Ovary (tissue), 9 donors: Measurements from ENCODE around the gene RAF1. TPM values are rescaled to one million over a fixed set of nuclear protein-coding genes. Genes with fewer than 3 reads are reported as not detected.
"Not testable (repeated sequence)": the region's sequence is repeated elsewhere in the genome, so short reads cannot be mapped to it uniquely, and the experiment has no call there.

Experiments
- DNase-seq, 5 donors: peaks; one replicate each; pipeline ENCODE4 v3.0.0-alpha.2; 2019 to 2020
- H3K27ac ChIP-seq, 2 donors: fragments of 200-600 bp; one replicate each; pipeline versions ENCODE4 v1.5.1 to v1.8.0; 2019 to 2022
- H3K27me3 ChIP-seq: fragments of 200-600 bp; one replicate; pipeline ENCODE4 v1.8.0; 2022
- H3K36me3 ChIP-seq: fragments of 200-600 bp; sonication (generic); one replicate; pipeline ENCODE4 v1.5.1; 2019
- H3K4me1 ChIP-seq: one replicate; pipeline ENCODE4 v1.8.1; 2013; ENCODE audit warnings: mild to moderate bottlenecking, moderate library complexity; ENCODE audit not compliant: insufficient read depth
- H3K4me3 ChIP-seq: fragments of 200-600 bp; sonication (generic); one replicate; pipeline ENCODE4 v1.5.1; 2017
- H3K9me3 ChIP-seq, 2 donors: fragments of 200-600 bp in 1 of 2; sonication (generic) in 1 of 2; one replicate each; pipeline versions ENCODE4 v1.5.1 to v1.8.1; 2013 to 2019; ENCODE audit warnings: mild to moderate bottlenecking in 1 of 2, moderate library complexity in 1 of 2
- EP300 ChIP-seq: sonication (generic); formaldehyde crosslinking; IDR thresholded peaks from one replicate; pipeline ENCODE4 v1.6.1; 2017; ENCODE audit warnings: antibody characterized with exemption
- POLR2A ChIP-seq: fragments of 450-650 bp; IDR thresholded peaks from one replicate; pipeline ENCODE4 v1.6.1; 2017; ENCODE audit warnings: antibody characterized with exemption, mild to moderate bottlenecking, moderate library complexity
- WGBS, 3 donors: extraction: QIAGEN DNeasy Blood & Tissue Kit in 1 of 3; methylation state at CpG; one replicate each; pipeline versions ENCODE4 v1.1.5 to v1.1.7; 2013 to 2017; 5-methylcytosine and 5-hydroxymethylcytosine counted together
- intact Hi-C, 4 donors: fragments of 100-400 bp; cut with DNase I; formaldehyde crosslinking; loops; one replicate each; pipeline versions ENCODE4 v1.11.0 to v1.15.1; 2022 to 2023
- polyA plus RNA-seq, 2 donors: library from polyadenylated mRNA; stranded (reverse); fragments of 200-250 nt in 1 of 2; fragments of 350-450 nt in 1 of 2; fragmentation: Illumina TruSeq in 1 of 2; extraction: RNeasy Lipid Tissue Mini Kit (QIAGEN cat#74804) in 1 of 2; gene quantifications; one replicate each; pipeline ENCODE4 v1.2.3, GENCODE V29; 2013 to 2014
- total RNA-seq, 7 donors: library from RNA; depleted of rRNA in 2 of 7; stranded (reverse); fragments of >200 nt in 2 of 7; fragmentation: NEBNext Ultra II Directional in 3 of 7; extraction: Animal tissue kit (Norgen Biotek cat#: 25700) in 3 of 7; gene quantifications; one replicate each; pipeline versions ENCODE4 v1.1.0 to v1.2.4, GENCODE V29; 2016 to 2023
- TF ChIP-seq, protein P1 (sequence below), 3 donors: fragments of 450-650 bp in 2 of 3; fragments of 200-600 bp in 1 of 3; IDR thresholded peaks; one replicate each; pipeline versions ENCODE4 v1.5.1 to v1.8.0; 2016 to 2022; ENCODE audit warnings: antibody characterized with exemption in 3 of 3, mild to moderate bottlenecking in 1 of 3
- donor health status: DM: no; HTN: no; CAD: no; lungs with moderate emphysema.
- donor health status: DM: no; HTN: no; CAD: no.
- donor health status: Bipolar disorder and iron deficiency.
- donor health status: DM: yes; HTN: yes; CAD: no.
- donor health status: DM: no; HTN: no; CAD: no.
- donor health status: DM: yes; HTN: yes; CAD: no.

RAF1 gene
- total and polyA plus RNA-seq, 9 donors = 62.1 to 106 (median 78.8) TPM

- H3K4me1 ChIP-seq = peaks cover 19% of the 10 kb centered on the region
- no peak overlapping the region for H3K27ac ChIP-seq
- no peak for TF ChIP-seq EP300
- TF ChIP-seq, protein P1, sequence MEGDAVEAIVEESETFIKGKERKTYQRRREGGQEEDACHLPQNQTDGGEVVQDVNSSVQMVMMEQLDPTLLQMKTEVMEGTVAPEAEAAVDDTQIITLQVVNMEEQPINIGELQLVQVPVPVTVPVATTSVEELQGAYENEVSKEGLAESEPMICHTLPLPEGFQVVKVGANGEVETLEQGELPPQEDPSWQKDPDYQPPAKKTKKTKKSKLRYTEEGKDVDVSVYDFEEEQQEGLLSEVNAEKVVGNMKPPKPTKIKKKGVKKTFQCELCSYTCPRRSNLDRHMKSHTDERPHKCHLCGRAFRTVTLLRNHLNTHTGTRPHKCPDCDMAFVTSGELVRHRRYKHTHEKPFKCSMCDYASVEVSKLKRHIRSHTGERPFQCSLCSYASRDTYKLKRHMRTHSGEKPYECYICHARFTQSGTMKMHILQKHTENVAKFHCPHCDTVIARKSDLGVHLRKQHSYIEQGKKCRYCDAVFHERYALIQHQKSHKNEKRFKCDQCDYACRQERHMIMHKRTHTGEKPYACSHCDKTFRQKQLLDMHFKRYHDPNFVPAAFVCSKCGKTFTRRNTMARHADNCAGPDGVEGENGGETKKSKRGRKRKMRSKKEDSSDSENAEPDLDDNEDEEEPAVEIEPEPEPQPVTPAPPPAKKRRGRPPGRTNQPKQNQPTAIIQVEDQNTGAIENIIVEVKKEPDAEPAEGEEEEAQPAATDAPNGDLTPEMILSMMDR (IDR thresholded peaks at IDR 0.05) = no peak
- no peak for TF ChIP-seq POLR2A
- WGBS, 3 donors = 12 to 20% (median 12%) methylated on average over 6 of the region's 6 CpGs
- H3K9me3 ChIP-seq = no peaks in the 10 kb centered on the region
- no peaks in the 10 kb centered on the region for H3K36me3 ChIP-seq
- intact Hi-C loops = no loop called here
- H3K27me3 ChIP-seq = no peaks in the 10 kb centered on the region
- DNase-seq = no peak
- H3K4me3 ChIP-seq = no peak overlapping the region
These were observed 19.5 kb downstream of the RAF1 start for GRCh38 chr3:12644331-12644937.

DNA sequence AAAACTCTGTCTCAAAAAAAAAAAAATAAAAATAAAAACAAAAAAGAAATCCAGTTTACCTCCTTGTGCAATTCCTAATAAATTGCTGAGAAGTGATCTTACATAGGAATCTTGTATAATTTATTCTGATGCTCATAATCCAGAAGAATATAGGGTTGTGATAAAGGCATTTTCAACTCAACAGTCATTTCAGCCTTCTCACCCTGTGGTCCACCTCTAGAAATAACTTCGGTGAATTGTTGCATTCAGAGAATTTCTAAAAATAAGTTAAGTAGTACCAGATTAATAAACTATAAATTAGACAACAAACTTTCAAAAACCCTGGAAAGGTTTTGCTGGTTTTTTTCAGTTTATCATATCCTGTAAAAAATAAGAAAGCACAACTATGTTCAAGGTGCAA is 20.2 kb downstream of the RAF1 start:
- no peak overlapping the region for H3K27ac ChIP-seq
- DNase-seq = no peak
- H3K4me1 ChIP-seq = peaks cover 19% of the 10 kb centered on the region
- TF ChIP-seq, protein P1 (IDR thresholded peaks at IDR 0.05) = no peak
- TF ChIP-seq EP300 (no peak), POLR2A (no peak)
- no peak overlapping the region for H3K4me3 ChIP-seq
- H3K9me3 ChIP-seq = no peaks in the 10 kb centered on the region
- intact Hi-C loops = no loop called here
- H3K36me3 ChIP-seq = no peaks in the 10 kb centered on the region
- 0 to 2% (median 0%) methylated on average over 1 of the region's 1 CpG for WGBS, 3 donors
- no peaks in the 10 kb centered on the region for H3K27me3 ChIP-seq

DNA sequence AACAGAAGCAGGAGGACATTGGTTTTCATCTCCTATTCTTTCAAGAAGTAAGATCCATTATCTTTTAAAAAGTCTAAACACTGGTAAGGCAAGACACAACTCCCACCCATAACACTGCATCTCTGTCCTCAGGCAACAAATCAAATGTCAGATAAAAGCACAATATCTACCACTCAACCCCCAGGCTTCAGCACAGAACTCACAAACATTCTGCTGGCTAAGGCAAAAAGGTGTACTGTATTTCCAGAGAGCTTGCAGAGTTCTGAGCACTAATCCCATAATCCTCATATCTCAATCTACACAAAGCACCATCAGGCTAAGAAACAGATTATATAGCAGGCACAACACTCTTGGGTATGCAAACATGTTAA is 20.9 kb downstream of the RAF1 start:
- Histone ChIP-seq H3K4me3 (no peak overlapping the region), H3K9me3 (no peaks in the 10 kb centered on the region), H3K4me1 (peaks cover 18% of the 10 kb centered on the region), H3K36me3 (no peaks in the 10 kb centered on the region), H3K27me3 (no peaks in the 10 kb centered on the region), H3K27ac (no peak overlapping the region)
- DNase-seq = no peak
- intact Hi-C loops = no loop called here
- no peak for TF ChIP-seq POLR2A
- TF ChIP-seq, protein P1 (IDR thresholded peaks at IDR 0.05) = no peak
- TF ChIP-seq EP300 = no peak

DNA sequence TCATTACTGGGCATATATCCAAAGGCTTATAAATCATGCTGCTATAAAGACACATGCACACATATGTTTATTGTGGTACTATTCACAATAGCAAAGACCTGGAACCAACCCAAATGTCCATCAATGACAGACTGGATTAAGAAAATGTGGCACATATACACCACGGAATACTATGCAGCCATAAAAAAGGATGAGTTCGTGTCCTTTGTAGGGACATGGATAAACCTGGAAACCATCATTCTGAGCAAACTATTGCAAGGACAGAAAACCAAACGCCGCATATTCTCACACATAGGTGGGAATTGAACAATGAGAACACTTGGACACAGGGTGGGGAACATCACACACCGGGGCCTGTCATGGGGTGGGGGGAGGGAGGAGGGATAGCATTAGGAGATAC is 23.1 kb downstream of the RAF1 start:
- H3K36me3 ChIP-seq, H3K9me3 ChIP-seq, H3K27ac ChIP-seq, H3K4me3 ChIP-seq, H3K27me3 ChIP-seq, DNase-seq, intact Hi-C loops: not testable (repeated sequence)
- peaks cover 16% of the 10 kb centered on the region for H3K4me1 ChIP-seq
- WGBS, 3 donors = 91 to 97% (median 92%) methylated on average over 5 of the region's 5 CpGs

- Histone ChIP-seq H3K27ac (no peak overlapping the region), H3K4me3 (no peak overlapping the region), H3K9me3 (no peaks in the 10 kb centered on the region), H3K36me3 (no peaks in the 10 kb centered on the region), H3K27me3 (no peaks in the 10 kb centered on the region), H3K4me1 (peaks cover 12% of the 10 kb centered on the region)
- no peak for TF ChIP-seq EP300
- TF ChIP-seq, protein P1 (IDR thresholded peaks at IDR 0.05) = no peak
- TF ChIP-seq POLR2A = no peak
- intact Hi-C loops = no loop called here
- WGBS, 3 donors = 3 to 15% (median 10%) methylated on average over 1 of the region's 1 CpG
- no peak for DNase-seq
These were observed 25.8 kb downstream of the RAF1 start for GRCh38 chr3:12638105-12638504.
